Prostate gland (tissue), 2 donors: ENCODE data around the gene COL9A3. TPM values are rescaled to one million over a fixed set of nuclear protein-coding genes. Genes with fewer than 3 reads are reported as not detected.
A peak's percentile ranks its signal among the peaks of the same experiment; 100 is the strongest.

Experiments
- DNase-seq: peaks from one replicate; pipeline ENCODE4 v3.0.0-alpha.2; 2019; ENCODE audit warnings: low spot score
- H3K27ac ChIP-seq, 2 donors: fragments of 200-600 bp; sonication (generic); 2 replicates each; pipeline ENCODE4 v1.5.1; 2017 to 2019
- H3K27me3 ChIP-seq: fragments of 200-600 bp; sonication (generic); replicated peaks from 2 replicates; pipeline ENCODE4 v1.5.1; 2019; ENCODE audit not compliant: insufficient read depth
- H3K36me3 ChIP-seq, 2 donors: fragments of 200-600 bp; sonication (generic); 1 replicate in 1 of 2; 2 replicates in 1 of 2; pipeline versions ENCODE4 v1.5.1 to v1.8.1; 2017 to 2019
- H3K4me1 ChIP-seq: fragments of 200-600 bp; sonication (generic); replicated peaks from 2 replicates; pipeline ENCODE4 v1.5.1; 2019
- H3K4me3 ChIP-seq, 2 donors: fragments of 200-600 bp; sonication (generic); 2 replicates each; pipeline ENCODE4 v1.5.1; 2017 to 2019
- H3K9me3 ChIP-seq: fragments of 200-600 bp; sonication (generic); 2 replicates; pipeline ENCODE4 v1.5.1; 2017
- POLR2A ChIP-seq: fragments of 450-650 bp; IDR thresholded peaks from one replicate; pipeline ENCODE4 v1.6.1; 2016; ENCODE audit warnings: antibody characterized with exemption, mild to moderate bottlenecking
- POLR2AphosphoS5 ChIP-seq: sonication (generic); formaldehyde crosslinking; IDR thresholded peaks from one replicate; pipeline ENCODE4 v1.6.1; 2017; ENCODE audit warnings: antibody characterized with exemption
- WGBS: methylation state at CpG from one replicate; pipeline ENCODE4 v1.1.5; 2018; 5-methylcytosine and 5-hydroxymethylcytosine counted together
- intact Hi-C: fragments of 100-400 bp; cut with DNase I; formaldehyde crosslinking; loops from one replicate; pipeline ENCODE4 v1.14.2; 2022
- total RNA-seq, 2 donors: library from RNA; depleted of rRNA; stranded (reverse); fragments of >200 nt; gene quantifications; one replicate each; pipeline ENCODE4 v1.1.0, GENCODE V29; 2016
- TF ChIP-seq, protein P1 (sequence below), 4 experiments: fragments of 200-600 bp in 2 of 4; fragments of 450-650 bp in 2 of 4; sonication (generic) in 2 of 4; IDR thresholded peaks; 1 replicate in 3 of 4; 2 replicates in 1 of 4; pipeline ENCODE4 v1.5.1; 2016 to 2019; ENCODE audit warnings: antibody characterized with exemption in 4 of 4, mild to moderate bottlenecking in 2 of 4, moderate library complexity in 2 of 4

The COL9A3 gene
- total RNA-seq, 2 donors from 2014 or later = 5.8 to 6.5 TPM

DNA sequence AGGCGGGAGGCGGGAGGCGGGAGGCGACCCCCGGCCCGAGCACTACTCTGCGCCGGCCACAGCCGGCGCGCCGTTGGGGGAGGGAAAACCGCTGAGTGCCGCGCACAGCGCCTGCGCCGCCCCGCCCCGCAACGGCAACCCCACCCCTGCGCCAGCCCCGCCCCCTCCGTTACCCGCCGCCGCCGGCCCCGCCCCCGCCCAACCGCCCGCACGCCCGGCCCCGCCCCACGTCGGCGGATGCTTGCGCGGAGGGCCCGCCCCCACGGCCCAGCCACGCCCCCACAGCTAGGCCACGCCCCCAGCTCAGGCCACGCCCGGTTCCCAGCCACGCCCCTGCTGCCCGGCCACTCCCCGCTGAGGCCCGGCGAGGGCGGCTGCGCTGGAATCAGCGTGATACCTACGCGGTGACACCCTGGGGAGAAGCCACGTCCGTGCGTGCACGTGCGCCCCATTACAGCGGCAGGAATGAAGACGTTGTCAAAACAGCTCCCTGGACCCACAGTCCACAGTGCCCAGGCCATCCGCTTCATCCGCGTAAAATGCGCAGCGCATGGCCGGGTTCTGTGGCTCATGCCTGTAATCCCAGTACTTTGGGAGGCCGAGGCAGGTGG is 45.0 kb downstream of the COL9A3 start, which contains the start of gene TCFL5:
Gene TCFL5, minus strand, starts transcription at position 97 of the 611 bp plus-strand sequence. CDS start 152 bp downstream, outside the sequence.
- Histone ChIP-seq H3K4me3 (peak within 1 kb of the TSS; percentile 42 to 45), H3K9me3 (no peaks in the 10 kb centered on the region), H3K4me1 (peaks cover 3% of the 10 kb centered on the region), H3K27me3 (no peaks in the 10 kb centered on the region), H3K36me3 (no peaks in the 10 kb centered on the region), H3K27ac (no peak within 1 kb of the TSS)
- peak; percentile 87 for DNase-seq
- intact Hi-C loops = no loop called here
- peak; percentile 59 for TF ChIP-seq POLR2AphosphoS5
- TF ChIP-seq, protein P1, sequence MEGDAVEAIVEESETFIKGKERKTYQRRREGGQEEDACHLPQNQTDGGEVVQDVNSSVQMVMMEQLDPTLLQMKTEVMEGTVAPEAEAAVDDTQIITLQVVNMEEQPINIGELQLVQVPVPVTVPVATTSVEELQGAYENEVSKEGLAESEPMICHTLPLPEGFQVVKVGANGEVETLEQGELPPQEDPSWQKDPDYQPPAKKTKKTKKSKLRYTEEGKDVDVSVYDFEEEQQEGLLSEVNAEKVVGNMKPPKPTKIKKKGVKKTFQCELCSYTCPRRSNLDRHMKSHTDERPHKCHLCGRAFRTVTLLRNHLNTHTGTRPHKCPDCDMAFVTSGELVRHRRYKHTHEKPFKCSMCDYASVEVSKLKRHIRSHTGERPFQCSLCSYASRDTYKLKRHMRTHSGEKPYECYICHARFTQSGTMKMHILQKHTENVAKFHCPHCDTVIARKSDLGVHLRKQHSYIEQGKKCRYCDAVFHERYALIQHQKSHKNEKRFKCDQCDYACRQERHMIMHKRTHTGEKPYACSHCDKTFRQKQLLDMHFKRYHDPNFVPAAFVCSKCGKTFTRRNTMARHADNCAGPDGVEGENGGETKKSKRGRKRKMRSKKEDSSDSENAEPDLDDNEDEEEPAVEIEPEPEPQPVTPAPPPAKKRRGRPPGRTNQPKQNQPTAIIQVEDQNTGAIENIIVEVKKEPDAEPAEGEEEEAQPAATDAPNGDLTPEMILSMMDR (IDR thresholded peaks at IDR 0.05) = no peak
- no peak for TF ChIP-seq POLR2A
- WGBS = 22% methylated on average over 26 of the region's 70 CpGs

DNA sequence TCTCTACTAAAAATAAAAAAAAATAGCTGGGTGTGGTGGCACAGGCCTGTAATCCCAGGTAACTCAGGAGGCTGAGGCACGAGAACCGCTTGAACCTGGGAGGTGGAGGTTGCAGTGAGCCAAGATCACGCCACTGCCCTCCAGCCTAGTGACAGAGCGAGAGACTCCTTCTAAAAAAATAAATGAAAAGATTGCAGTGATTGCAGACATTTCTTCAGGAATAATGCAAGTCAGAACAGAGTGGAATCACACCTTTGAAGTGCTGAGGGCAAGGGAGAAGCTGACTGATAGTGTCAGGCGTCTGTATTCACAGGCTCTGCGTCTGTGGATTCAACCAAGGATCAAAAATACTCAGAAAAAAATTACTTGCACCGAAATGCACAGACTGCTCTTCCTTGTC is 47.4 kb downstream of the COL9A3 start:
- Histone ChIP-seq H3K4me3 (no peak overlapping the region), H3K9me3 (no peaks in the 10 kb centered on the region), H3K4me1 (peaks cover 3% of the 10 kb centered on the region), H3K36me3 (no peaks in the 10 kb centered on the region), H3K27me3 (no peaks in the 10 kb centered on the region), H3K27ac (no peak overlapping the region)
- DNase-seq = no peak
- 95% methylated on average over 7 of the region's 7 CpGs for WGBS
- no peak for TF ChIP-seq POLR2AphosphoS5
- TF ChIP-seq, protein P1 (IDR thresholded peaks at IDR 0.05) = no peak
- TF ChIP-seq POLR2A = no peak
- intact Hi-C loops = no loop called here

DNA sequence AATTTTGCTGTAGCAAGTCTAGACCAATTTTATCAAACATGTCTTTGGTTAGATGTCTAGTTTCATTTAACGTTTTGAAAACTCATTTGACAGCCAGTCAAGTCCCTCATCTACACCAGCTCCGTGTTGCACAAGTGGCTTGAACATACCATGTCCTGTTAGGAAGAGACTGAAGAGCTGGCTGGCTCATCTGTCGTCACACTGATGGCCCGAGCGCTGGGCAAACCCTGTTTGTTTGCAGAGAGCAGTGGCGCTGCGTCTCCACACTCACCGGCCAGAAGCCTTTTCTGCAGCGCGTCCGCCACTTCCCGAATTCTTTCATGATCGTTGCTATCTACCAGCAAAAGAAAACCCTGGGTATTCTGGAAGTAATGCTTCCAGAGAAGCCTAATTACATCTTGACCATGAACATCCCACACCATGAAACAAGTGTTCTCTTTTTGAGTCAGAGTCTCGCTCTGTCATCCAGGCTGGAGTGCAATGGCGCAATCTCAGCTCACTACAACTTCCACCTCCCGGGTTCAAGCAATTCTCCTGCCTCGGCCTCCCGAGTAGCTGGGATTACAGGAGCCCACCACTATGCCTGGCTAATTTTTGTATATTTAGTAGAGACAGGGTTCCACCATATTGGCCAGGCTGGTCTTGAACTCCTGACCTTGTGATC is 55.5 kb downstream of the COL9A3 start:
- Histone ChIP-seq H3K27ac (no peak overlapping the region), H3K36me3 (no peaks in the 10 kb centered on the region), H3K4me3 (no peak overlapping the region), H3K4me1 (no peaks in the 10 kb centered on the region), H3K9me3 (no peaks in the 10 kb centered on the region), H3K27me3 (no peaks in the 10 kb centered on the region)
- 68% methylated on average over 18 of the region's 18 CpGs for WGBS
- intact Hi-C loops = loop anchor here (5.0 kb wide), 1 partner anchor 135 kb away; the partner anchor contains the start of gene BHLHE23
- TF ChIP-seq POLR2A = no peak
- TF ChIP-seq POLR2AphosphoS5 = no peak
- TF ChIP-seq, protein P1 (IDR thresholded peaks at IDR 0.05) = no peak
- no peak for DNase-seq

DNA sequence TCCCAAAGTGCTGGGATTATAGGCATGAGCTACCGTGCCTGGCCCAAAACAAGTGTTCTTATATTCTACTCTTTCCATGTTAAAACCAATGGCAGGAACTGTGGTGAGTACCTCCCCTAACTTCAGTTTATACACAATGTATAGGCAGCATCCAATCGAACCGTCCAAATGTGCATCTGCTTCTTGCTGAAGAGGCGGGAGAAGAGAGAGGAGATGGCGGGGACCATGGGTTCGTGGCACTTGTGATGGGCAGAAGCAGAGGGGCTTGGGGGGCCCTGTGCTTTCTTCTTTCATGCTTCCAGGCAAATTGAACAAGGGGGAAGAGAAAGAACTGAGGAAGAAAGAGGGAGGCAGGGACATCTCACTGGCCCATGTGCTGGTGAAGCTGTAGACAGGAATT is 56.0 kb downstream of the COL9A3 start:
- Histone ChIP-seq H3K36me3 (no peaks in the 10 kb centered on the region), H3K27me3 (no peaks in the 10 kb centered on the region), H3K4me3 (no peak overlapping the region), H3K4me1 (no peaks in the 10 kb centered on the region), H3K9me3 (no peaks in the 10 kb centered on the region), H3K27ac (no peak overlapping the region)
- WGBS = 91% methylated on average over 6 of the region's 6 CpGs
- no peak for TF ChIP-seq POLR2AphosphoS5
- TF ChIP-seq, protein P1 (IDR thresholded peaks at IDR 0.05) = no peak
- no peak for TF ChIP-seq POLR2A
- intact Hi-C loops = loop anchor here (5.0 kb wide), 1 partner anchor 134 kb away; the partner anchor contains the start of gene BHLHE23
- no peak for DNase-seq
